Measurements from ENCODE around the gene NAB1.
"Not testable (repeated sequence)": the region's sequence is repeated elsewhere in the genome, so short reads cannot be mapped to it uniquely, and the experiment has no call there.

NAB1 gene

DNA sequence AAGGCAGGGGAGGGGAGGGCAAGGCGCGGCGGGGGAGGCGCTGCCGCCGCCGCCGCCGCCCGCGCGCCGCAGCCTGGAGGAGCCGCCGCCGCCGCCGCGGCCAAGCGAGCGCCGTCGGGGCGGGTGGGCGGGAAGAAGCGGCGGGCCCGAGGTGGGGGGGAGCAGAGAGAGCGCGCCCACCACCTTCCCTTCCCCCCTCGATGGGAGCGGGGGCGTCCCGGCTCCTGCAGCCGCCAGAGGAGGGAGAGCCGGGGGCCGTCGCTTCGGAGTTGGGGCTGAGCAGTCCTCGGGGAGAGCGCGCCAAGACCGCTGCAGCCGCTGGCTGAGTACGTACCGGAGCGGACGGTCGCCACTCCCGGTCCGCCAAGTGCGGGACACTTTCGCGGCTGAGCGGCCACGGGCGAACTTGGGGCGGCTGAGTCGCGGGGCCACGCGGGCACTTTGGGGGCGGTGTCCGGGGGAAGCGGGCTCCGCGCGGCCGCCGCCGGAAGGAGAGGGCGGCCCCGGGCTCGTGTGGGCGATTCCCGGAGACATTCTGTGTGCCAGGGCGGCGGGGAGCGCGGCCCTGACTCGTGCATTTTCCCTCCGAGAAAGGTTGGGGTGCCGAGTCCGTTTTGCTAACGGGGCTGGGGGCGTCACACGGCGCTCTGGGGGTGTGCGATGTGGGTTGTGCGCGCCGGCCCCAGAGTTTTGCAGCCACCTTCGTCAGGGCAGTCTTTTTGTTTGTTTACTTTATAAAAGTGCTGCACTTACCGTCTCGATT lies at the start of gene NAB1:
Gene NAB1, plus strand, starts transcription at position 49 of the 763 bp plus-strand sequence. CDS start 10,094 bp downstream, outside the sequence.
- DNase-seq = no peak

GRCh38 chr2:190599546-190600220 lies 49.2 kb upstream of the NAB1 start:
- no peak for DNase-seq

- DNase-seq = no peak
Measured at GRCh38 chr2:190600293-190601103, 48.4 kb upstream of the NAB1 start.

DNA sequence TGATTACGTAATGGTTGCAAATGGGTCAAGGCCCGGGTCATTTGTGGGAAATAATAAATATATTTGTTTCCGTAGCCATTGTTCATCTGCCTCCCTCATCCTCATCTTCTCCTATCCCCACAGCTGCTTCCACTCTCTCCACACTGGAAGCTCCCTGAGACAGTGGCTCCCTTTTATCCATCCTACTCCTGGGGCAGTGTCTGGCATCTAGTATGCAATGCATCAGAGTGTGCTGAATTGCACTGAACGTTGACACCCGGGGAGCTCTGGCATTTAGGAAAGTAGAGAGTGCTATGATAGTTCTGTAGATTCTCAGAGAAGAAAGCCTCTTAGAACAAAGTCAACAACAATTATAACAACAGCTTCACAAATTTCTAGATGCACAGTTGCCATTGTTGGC lies 45.5 kb upstream of the NAB1 start:
- no peak for DNase-seq

- no peak for DNase-seq
Measured at GRCh38 chr2:190607014-190607597, 41.8 kb upstream of the NAB1 start.

DNA sequence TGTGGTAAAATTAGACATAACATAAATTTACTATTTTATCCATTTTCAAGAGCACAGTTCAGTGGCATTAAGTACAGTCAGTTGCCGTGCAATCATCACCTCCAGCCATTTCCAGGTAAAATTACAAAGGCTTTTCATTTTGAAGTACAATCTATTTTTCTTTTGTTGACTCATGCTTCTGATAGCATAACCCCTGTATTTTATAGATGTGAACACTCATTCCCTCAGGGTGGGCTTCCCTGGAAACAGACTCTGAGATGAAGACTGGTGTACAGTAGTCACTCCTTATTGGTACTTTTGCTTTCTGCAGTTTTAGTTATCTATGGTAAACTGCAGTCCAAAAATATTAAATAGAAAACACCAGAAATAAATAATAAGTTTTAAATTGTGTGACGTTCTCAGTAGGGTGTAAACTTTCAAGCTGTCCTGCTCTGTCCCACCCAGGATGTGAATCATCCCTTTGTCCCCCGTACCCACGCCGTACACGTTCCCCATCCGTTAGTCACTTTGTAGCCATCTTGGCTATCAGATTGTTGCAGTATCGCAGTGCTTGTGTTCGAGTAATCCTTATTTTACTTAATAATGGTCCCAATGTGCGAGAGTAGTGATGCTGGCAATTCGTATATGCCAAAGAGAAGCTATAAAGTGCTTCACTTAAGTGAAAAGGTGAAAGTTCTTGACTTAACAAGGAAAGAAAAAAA lies 41.1 kb upstream of the NAB1 start:
- no peak for DNase-seq

GRCh38 chr2:190608863-190609262 lies 40.0 kb upstream of the NAB1 start:
- DNase-seq = not testable (repeated sequence)

DNA sequence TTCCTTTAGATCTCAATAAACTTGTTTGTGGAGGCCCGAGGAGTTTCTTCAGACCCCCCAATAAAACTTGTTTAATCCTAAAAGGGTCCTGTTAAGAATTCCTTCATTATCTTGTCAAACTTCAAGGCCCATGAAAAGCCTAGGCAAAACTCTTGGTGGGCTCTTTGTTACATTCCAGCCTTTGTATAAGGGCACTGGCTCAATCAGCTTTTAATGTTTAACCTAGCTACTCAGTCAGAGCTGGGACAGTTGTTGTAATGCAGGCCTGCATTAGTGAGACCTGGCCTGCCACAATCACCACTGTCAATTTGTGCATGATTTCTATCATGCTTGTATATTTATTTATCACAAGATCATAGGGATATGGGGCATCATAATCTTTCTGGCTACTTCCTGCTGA lies 39.5 kb upstream of the NAB1 start:
- DNase-seq = not testable (repeated sequence)

DNA sequence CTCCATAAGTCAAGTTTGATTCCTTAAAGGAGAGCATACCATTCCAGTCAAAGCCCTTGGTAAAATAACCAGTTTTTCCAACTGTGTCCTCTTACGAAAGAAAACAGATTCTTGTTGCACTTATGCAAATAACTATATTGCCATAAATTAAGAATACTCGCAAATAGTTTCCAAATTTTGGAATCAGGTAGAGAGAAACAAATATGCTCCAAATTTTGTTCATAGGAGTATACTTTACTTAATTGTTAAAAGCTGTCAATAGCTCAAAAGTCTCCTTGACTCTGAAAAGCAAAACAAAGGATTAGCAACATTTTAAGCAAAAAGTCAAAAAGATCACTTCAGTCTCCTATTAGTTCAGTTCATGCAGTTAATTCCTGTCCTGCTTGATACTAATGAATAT lies 38.4 kb upstream of the NAB1 start:
- not testable (repeated sequence) for DNase-seq

DNA sequence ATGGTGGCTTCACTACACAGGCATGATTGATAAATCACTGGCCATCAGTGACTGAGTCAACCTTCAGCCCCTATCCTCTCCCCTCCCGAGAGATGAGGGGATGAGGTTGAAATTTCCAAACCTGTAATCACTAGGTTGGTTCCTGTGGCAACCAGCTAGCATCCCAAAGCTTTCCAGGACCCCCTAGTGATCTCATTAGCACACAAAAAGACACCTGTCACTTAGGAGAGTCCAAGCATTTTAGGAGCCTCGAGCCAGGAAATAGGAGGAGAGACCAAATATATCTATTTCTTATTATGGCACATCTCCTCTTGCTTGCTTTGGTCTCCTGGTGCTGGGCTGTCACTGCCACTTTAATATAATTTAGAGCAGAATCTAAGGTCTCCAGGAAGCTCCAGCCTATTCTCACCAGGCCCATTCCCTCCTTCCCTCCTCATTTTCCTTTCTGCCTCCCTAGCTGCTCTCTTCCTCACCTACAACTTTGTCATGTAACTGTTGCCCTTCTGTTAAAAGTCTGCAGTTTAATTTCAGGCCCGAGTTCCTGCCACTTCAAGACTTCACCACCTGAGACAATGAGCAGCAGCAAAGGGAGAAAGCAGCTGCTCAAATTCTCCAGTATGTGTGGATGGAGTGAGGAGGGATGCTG lies 33.2 kb upstream of the NAB1 start:
- no peak for DNase-seq

GRCh38 chr2:190618030-190618429 lies 30.9 kb upstream of the NAB1 start:
- no peak for DNase-seq

- peak; percentile 36 for DNase-seq
Measured at GRCh38 chr2:190625691-190626090, 23.2 kb upstream of the NAB1 start.

GRCh38 chr2:190626641-190627210 lies 22.2 kb upstream of the NAB1 start:
- peak; percentile 82 for DNase-seq

DNA sequence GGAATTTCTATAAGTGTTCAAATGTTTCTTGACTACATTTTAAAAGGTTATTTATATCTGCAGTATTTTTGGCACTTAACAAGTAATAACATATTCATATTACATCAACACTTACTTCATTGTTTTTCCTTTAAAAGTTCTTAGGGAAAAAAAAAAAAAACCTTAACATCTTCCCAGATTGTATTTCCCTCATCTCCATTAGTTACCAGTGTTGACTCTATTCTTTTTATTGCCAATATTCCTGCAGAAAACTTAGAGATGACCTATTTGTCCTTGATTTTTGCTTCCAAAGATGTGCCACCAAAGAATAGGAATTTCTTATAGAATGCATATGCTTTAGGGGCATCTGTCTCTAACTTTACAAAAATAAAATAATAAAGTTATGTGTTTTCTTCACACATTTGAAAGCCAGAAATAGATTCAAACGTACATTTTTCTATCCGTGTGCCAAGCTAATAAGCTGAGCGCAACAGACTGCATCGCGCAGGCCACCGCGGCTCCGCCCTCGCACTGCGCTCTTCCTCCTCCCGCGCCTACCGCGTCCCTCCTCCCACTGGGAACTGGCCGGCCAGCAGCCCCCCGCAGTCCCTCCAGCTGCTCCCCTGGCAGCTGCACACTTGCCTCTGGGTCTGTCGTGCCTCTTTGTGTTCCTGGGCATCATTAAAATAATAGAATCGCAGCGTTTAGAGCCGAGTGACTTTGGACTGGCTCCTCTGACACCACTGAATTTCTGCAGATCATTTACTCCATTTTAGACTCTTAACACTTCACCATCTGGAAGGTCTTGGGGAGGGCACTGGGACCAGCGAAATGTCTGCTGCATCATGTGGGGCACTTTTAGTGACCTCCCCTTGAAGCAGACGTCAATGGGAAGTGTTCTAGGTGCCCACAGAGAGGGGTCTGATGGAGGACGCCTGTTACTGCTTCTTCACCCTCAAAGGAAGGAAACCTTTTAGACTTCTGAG lies 21.2 kb upstream of the NAB1 start:
- peak; percentile 96 for DNase-seq

DNA sequence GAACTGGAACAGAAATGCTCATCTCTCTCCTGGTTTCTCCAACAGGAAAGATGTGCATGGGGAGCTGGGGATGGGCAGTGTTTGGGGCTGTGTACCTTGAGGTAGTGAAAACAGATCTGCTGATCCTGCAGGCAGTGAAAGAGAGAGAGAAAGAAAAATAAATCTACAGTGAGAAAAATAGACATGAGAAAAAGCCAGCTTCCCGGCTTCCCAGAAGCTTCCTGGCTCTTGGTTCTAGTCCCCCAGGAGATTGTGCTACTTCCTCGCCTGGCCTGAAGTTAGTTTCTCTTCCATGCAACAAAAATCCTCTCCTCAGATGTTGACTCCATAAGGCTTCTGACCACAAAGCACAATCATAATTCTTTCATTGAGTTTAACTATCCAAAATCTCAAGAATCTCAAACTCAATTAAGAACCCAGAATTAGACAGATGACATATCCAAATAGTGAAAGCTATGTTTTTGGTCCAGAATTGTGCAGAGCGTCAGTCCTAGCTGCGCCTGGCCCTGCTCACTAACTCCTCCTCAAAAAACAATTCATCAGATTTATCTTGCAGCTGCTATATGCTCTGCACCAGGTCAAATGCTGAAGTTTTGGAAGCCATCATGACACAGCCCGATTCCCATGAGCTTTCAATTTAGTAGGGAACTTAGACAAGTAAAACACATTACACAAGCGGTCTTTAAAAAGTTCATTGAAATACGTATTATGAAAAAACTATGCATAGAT lies 20.1 kb upstream of the NAB1 start:
- DNase-seq = no peak

DNA sequence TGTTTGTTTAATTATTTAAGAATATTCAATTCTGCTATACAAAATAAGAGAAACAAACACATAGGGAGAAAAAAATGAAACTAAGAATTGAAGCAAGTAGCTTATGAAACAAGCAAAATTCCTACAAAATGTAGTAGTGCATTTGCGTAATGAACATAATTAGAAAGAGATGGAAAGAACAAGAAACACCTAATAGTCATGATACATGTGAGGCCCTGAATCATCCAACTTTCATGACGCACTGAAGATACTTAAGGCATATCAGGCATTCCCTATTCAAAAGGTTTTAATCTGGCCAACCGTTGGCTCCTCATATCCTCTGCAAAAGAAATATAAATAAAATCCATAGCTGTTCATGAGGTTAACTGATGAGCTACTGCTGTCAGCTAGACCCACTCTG lies 14.5 kb upstream of the NAB1 start:
- DNase-seq = no peak

- DNase-seq = no peak
Measured at GRCh38 chr2:190635781-190636180, 13.1 kb upstream of the NAB1 start.

DNA sequence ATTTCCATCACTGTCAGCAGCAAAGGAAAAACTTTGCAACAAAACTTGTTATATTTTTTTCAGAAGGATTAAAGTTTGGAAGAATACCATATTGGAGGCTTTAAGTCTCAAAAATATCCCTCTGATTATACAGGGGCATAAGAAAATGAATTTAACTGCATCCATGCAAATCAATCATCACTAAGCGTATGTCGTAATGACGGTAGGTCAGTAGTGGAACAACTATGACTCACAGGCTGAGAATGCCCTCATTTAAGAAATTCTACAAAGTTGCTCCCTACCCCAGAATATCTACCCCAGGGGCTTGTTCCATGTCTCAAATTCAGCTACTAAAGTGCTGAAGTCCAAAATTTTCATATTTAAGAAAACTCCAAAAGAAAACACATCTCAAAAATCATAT lies 12.5 kb upstream of the NAB1 start:
- peak; percentile 11 for DNase-seq

- no peak for DNase-seq
Measured at GRCh38 chr2:190637281-190637734, 11.6 kb upstream of the NAB1 start.

All from NCI-H446 treated with DMSO at 0.1 percent for 48 hours (cell line).